GM12892 (cell line): Measurements from ENCODE around the gene CDKN2B-AS1.

Source experiments
- POLR2A ChIP-seq: IDR thresholded peaks from 2 replicates; pipeline ENCODE4 v1.6.1; 2011; ENCODE audit warnings: low read depth, low read length, control low read depth
- TAF1 ChIP-seq: IDR thresholded peaks from 2 replicates; pipeline ENCODE4 v1.6.1; 2011; ENCODE audit warnings: low read depth, mild to moderate bottlenecking, control low read depth, low read length, borderline replicate concordance

- no peak for TF ChIP-seq POLR2A
- TF ChIP-seq TAF1 = no peak
Measured at GRCh38 chr9:22111176-22111953, 116.8 kb downstream of the CDKN2B-AS1 start.
